Uterus (tissue), 2 donors: Measurements from ENCODE around the gene DNAH11.
A peak's percentile ranks its signal among the peaks of the same experiment; 100 is the strongest.

Source experiments
- POLR2A ChIP-seq, 2 donors: fragments of 450-650 bp; IDR thresholded peaks; one replicate each; pipeline ENCODE4 v1.6.1; 2016; ENCODE audit warnings: antibody characterized with exemption in 2 of 2, mild to moderate bottlenecking in 1 of 2, moderate library complexity in 1 of 2
- TF ChIP-seq, protein P1 (sequence below), 4 experiments: fragments of 200-600 bp in 2 of 4; fragments of 450-650 bp in 2 of 4; sonication (generic) in 2 of 4; IDR thresholded peaks; one replicate each; pipeline ENCODE4 v1.5.1; 2016 to 2019; ENCODE audit warnings: antibody characterized with exemption in 4 of 4, mild to moderate bottlenecking in 2 of 4, moderate library complexity in 1 of 4

DNA sequence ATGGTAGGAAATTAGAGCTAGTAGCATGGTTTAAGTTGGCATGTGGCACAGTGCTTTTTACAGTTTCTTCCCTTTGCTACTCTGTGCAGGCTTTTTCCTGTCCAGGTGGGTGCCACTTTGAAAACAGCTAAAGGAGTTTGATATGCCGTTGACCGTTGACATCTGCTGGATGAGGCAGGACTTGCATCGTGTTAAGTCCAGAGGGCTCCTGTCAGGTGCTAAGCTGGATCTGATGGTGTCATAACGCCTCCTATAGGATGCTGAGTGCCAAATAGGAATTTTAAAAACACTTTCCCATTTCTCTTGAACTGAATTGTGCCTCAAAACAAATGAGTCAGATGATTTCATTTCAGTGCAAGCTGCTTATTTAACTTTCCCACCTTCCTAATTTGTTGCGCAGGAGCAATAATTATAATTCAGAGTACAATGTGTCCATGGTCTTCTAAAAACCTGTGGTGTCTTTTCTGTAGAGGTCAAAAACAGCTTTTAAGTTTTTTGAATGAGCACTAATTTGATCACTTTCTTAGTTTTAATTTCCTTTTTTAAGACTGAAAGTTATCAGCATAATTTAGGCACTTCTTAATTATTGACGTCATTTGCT, 224.6 kb downstream of the DNAH11 start:
- TF ChIP-seq POLR2A (IDR thresholded peaks at IDR 0.05), result no peak
- TF ChIP-seq, protein P1, sequence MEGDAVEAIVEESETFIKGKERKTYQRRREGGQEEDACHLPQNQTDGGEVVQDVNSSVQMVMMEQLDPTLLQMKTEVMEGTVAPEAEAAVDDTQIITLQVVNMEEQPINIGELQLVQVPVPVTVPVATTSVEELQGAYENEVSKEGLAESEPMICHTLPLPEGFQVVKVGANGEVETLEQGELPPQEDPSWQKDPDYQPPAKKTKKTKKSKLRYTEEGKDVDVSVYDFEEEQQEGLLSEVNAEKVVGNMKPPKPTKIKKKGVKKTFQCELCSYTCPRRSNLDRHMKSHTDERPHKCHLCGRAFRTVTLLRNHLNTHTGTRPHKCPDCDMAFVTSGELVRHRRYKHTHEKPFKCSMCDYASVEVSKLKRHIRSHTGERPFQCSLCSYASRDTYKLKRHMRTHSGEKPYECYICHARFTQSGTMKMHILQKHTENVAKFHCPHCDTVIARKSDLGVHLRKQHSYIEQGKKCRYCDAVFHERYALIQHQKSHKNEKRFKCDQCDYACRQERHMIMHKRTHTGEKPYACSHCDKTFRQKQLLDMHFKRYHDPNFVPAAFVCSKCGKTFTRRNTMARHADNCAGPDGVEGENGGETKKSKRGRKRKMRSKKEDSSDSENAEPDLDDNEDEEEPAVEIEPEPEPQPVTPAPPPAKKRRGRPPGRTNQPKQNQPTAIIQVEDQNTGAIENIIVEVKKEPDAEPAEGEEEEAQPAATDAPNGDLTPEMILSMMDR (IDR thresholded peaks at IDR 0.05), result peak in 2 of 4 experiments; percentile 14 to 31
